ENCODE results near the gene ERG28. TPM values are rescaled to one million over a fixed set of nuclear protein-coding genes. Genes with fewer than 3 reads are reported as not detected.

The ERG28 gene
- total and polyA plus RNA-seq, 10 of the 15 experiments (the other 5 are each of a cell fraction or from before 2014, with no cell fraction given) = 15.2 to 67.0 (median 48.1) TPM

- TF ChIP-seq IRF3 (IDR thresholded peaks at IDR 0.05) = peak; percentile 94
- TF ChIP-seq RBBP5 (conservative IDR thresholded peaks at IDR 0.05) = no peak
- no peak for TF ChIP-seq MTA2 (IDR thresholded peaks at IDR 0.05; ENCODE audit: low read depth)
- TF ChIP-seq, protein P1, sequence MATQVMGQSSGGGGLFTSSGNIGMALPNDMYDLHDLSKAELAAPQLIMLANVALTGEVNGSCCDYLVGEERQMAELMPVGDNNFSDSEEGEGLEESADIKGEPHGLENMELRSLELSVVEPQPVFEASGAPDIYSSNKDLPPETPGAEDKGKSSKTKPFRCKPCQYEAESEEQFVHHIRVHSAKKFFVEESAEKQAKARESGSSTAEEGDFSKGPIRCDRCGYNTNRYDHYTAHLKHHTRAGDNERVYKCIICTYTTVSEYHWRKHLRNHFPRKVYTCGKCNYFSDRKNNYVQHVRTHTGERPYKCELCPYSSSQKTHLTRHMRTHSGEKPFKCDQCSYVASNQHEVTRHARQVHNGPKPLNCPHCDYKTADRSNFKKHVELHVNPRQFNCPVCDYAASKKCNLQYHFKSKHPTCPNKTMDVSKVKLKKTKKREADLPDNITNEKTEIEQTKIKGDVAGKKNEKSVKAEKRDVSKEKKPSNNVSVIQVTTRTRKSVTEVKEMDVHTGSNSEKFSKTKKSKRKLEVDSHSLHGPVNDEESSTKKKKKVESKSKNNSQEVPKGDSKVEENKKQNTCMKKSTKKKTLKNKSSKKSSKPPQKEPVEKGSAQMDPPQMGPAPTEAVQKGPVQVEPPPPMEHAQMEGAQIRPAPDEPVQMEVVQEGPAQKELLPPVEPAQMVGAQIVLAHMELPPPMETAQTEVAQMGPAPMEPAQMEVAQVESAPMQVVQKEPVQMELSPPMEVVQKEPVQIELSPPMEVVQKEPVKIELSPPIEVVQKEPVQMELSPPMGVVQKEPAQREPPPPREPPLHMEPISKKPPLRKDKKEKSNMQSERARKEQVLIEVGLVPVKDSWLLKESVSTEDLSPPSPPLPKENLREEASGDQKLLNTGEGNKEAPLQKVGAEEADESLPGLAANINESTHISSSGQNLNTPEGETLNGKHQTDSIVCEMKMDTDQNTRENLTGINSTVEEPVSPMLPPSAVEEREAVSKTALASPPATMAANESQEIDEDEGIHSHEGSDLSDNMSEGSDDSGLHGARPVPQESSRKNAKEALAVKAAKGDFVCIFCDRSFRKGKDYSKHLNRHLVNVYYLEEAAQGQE (IDR thresholded peaks at IDR 0.05; ENCODE audit: low read depth, low read length) = no peak
- TF ChIP-seq POLR2AphosphoS5 (IDR thresholded peaks at IDR 0.05; ENCODE audit: low read length) = peak; percentile 56
- TF ChIP-seq, protein P2, sequence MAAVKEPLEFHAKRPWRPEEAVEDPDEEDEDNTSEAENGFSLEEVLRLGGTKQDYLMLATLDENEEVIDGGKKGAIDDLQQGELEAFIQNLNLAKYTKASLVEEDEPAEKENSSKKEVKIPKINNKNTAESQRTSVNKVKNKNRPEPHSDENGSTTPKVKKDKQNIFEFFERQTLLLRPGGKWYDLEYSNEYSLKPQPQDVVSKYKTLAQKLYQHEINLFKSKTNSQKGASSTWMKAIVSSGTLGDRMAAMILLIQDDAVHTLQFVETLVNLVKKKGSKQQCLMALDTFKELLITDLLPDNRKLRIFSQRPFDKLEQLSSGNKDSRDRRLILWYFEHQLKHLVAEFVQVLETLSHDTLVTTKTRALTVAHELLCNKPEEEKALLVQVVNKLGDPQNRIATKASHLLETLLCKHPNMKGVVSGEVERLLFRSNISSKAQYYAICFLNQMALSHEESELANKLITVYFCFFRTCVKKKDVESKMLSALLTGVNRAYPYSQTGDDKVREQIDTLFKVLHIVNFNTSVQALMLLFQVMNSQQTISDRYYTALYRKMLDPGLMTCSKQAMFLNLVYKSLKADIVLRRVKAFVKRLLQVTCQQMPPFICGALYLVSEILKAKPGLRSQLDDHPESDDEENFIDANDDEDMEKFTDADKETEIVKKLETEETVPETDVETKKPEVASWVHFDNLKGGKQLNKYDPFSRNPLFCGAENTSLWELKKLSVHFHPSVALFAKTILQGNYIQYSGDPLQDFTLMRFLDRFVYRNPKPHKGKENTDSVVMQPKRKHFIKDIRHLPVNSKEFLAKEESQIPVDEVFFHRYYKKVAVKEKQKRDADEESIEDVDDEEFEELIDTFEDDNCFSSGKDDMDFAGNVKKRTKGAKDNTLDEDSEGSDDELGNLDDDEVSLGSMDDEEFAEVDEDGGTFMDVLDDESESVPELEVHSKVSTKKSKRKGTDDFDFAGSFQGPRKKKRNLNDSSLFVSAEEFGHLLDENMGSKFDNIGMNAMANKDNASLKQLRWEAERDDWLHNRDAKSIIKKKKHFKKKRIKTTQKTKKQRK (IDR thresholded peaks at IDR 0.05; ENCODE audit: low read depth, low read length) = peak; percentile 85
- TF ChIP-seq ZNF622 (IDR thresholded peaks at IDR 0.05) = no peak
- TF ChIP-seq SMC3 (IDR thresholded peaks at IDR 0.05; ENCODE audit: borderline replicate concordance, low read length) = no peak
- TF ChIP-seq LARP7 (IDR thresholded peaks at IDR 0.05) = peak; percentile 82; the same call in 1 of the 2 replicates
- 0 out of 2 replicates have a peak, but pooled peaks have one; percentile 31 for TF ChIP-seq POLR2AphosphoS2 (IDR thresholded peaks at IDR 0.05; ENCODE audit: low read depth, low read length)
- no peak for TF ChIP-seq HDAC6 (IDR thresholded peaks at IDR 0.05; ENCODE audit: unreplicated experiment)
- peak; percentile 84 for TF ChIP-seq ATF7 (IDR thresholded peaks at IDR 0.05; ENCODE audit: low read depth)
- TF ChIP-seq MTA3 (IDR thresholded peaks at IDR 0.05; ENCODE audit: borderline replicate concordance, low read length) = no peak
- no peak for TF ChIP-seq SUPT20H (IDR thresholded peaks at IDR 0.05; ENCODE audit: borderline replicate concordance, control insufficient read depth, low read depth, low read length)
- 0 out of 2 replicates have a peak, but pooled peaks have one; percentile 43 for TF ChIP-seq ESRRA (IDR thresholded peaks at IDR 0.05; ENCODE audit: low read length)
- TF ChIP-seq, protein P3, sequence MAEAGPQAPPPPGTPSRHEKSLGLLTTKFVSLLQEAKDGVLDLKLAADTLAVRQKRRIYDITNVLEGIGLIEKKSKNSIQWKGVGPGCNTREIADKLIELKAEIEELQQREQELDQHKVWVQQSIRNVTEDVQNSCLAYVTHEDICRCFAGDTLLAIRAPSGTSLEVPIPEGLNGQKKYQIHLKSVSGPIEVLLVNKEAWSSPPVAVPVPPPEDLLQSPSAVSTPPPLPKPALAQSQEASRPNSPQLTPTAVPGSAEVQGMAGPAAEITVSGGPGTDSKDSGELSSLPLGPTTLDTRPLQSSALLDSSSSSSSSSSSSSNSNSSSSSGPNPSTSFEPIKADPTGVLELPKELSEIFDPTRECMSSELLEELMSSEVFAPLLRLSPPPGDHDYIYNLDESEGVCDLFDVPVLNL (IDR thresholded peaks at IDR 0.05; ENCODE audit: low read depth, low read length) = peak; percentile 19
- no peak for TF ChIP-seq HSF1 (IDR thresholded peaks at IDR 0.05; ENCODE audit: low read depth, low read length)
These were observed at the start of gene ERG28, which contains the start of gene TTLL5 (continued) for GRCh38 chr14:75660630-75661498.

Data from GM12878 (cell line).